Measurements from ENCODE around the gene ZNF608. TPM values are rescaled to one million over a fixed set of nuclear protein-coding genes. Genes with fewer than 3 reads are reported as not detected.

ZNF608 gene
- total RNA-seq, 1 experiment from 2014 or later, result 13.1 TPM

GRCh38 chr5:124764992-124765611 is 18.7 kb upstream of the ZNF608 start:
- Histone ChIP-seq H3K27ac (no peak overlapping the region), H3K4me1 (replicated peaks) (no peaks in the 10 kb centered on the region), H3K9me3 (replicated peaks) (no peaks in the 10 kb centered on the region), H3K36me3 (no peaks in the 10 kb centered on the region), H3K27me3 (replicated peaks) (no peaks in the 10 kb centered on the region), H3K4me3 (no peak overlapping the region)
- DNase-seq (ENCODE audit: low read depth in 1 of 2, low spot score in 2 of 2), result no peak

GRCh38 chr5:124764585-124764984 is 18.1 kb upstream of the ZNF608 start:
- no peaks in the 10 kb centered on the region for H3K9me3 ChIP-seq (replicated peaks)
- H3K36me3 ChIP-seq, result no peaks in the 10 kb centered on the region
- no peak for DNase-seq (ENCODE audit: low read depth in 1 of 2, low spot score in 2 of 2)
- no peak overlapping the region for H3K4me3 ChIP-seq
- no peaks in the 10 kb centered on the region for H3K4me1 ChIP-seq (replicated peaks)
- H3K27ac ChIP-seq, result no peak overlapping the region
- H3K27me3 ChIP-seq (replicated peaks), result no peaks in the 10 kb centered on the region

GRCh38 chr5:124761010-124761409 is 14.6 kb upstream of the ZNF608 start:
- Histone ChIP-seq H3K27me3 (replicated peaks) (no peaks in the 10 kb centered on the region), H3K9me3 (replicated peaks) (no peaks in the 10 kb centered on the region), H3K4me1 (replicated peaks) (no peaks in the 10 kb centered on the region), H3K27ac (no peak overlapping the region), H3K4me3 (no peak overlapping the region), H3K36me3 (no peaks in the 10 kb centered on the region)
- DNase-seq (ENCODE audit: low read depth in 1 of 2, low spot score in 2 of 2), result no peak

DNA sequence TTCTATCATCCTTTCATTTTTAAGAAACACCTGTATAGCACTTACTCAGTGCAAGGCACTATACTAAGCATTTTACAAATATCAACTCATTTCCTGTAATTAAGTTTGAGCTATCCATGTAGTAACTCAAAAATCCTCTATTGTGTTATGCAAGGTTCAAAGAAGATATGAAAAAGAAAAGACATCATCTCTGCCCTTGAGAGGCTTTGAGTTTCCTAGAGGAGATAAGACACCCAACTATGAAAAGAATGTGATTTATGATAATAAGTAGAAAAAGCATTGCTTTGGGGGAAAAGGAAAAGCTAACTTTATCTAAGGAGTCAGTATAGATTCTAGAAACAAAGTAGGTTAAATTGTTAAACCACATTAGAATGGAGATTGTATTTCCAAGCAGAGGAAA is 14.2 kb upstream of the ZNF608 start:
- Histone ChIP-seq H3K4me3 (no peak overlapping the region), H3K9me3 (replicated peaks) (no peaks in the 10 kb centered on the region), H3K27me3 (replicated peaks) (no peaks in the 10 kb centered on the region), H3K27ac (no peak overlapping the region), H3K36me3 (no peaks in the 10 kb centered on the region), H3K4me1 (replicated peaks) (0 out of 2 replicates have a peak, but pooled peaks cover 3% of the 10 kb centered on the region)
- DNase-seq (ENCODE audit: low read depth in 1 of 2, low spot score in 2 of 2), result no peak

DNA sequence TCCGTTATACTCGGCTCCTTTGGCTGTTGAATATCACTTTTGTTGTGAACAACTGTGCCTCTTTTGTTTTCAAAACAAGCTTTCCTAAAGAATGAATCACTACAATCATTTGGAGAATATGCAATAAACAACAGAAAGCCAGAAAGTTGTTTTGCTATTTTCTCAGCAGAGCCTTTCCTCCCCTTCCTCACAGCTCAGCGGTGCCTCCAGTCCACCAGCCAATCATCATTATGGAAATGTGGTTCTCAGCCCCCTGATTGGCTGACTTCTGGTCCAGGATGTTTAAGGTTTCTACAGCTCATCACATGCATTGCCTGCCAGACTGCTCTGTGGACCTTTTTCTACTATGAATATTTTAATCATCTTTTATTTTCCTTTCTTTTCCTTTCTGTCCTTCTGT is 9.1 kb upstream of the ZNF608 start:
- H3K27ac ChIP-seq, result no peak overlapping the region
- 0 out of 2 replicates have a peak, but pooled peaks cover 7% of the 10 kb centered on the region for H3K4me1 ChIP-seq (replicated peaks)
- DNase-seq (ENCODE audit: low read depth in 1 of 2, low spot score in 2 of 2), result peak; percentile 69 to 78
- H3K4me3 ChIP-seq, result no peak overlapping the region
- H3K9me3 ChIP-seq (replicated peaks), result no peaks in the 10 kb centered on the region
- H3K36me3 ChIP-seq, result no peaks in the 10 kb centered on the region
- no peaks in the 10 kb centered on the region for H3K27me3 ChIP-seq (replicated peaks)

DNA sequence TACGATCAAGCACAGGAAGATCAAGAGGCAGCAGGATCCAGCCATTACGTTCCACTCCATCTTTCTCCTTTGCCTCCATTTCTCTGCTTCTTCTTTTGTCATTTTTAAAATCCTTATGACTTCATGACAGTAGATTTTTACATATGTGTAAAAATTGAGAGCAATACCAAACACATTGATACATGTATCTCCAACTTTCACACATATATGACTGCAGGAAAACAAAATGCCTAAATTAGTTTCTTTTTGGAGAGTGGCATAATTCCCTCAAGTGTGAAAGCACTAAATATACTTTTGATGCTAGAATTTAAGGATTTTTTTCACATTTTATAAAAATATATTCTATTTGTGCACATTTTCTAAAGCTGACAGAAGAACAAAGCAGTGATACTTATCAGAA is 8.6 kb upstream of the ZNF608 start:
- DNase-seq (ENCODE audit: low read depth in 1 of 2, low spot score in 2 of 2), result no peak
- Histone ChIP-seq H3K27me3 (replicated peaks) (no peaks in the 10 kb centered on the region), H3K9me3 (replicated peaks) (no peaks in the 10 kb centered on the region), H3K27ac (no peak overlapping the region), H3K4me1 (replicated peaks) (0 out of 2 replicates have a peak, but pooled peaks cover 7% of the 10 kb centered on the region), H3K4me3 (no peak overlapping the region), H3K36me3 (no peaks in the 10 kb centered on the region)

GRCh38 chr5:124754206-124754927 is 7.9 kb upstream of the ZNF608 start:
- Histone ChIP-seq H3K4me1 (replicated peaks) (peaks cover 12% of the 10 kb centered on the region), H3K9me3 (replicated peaks) (no peaks in the 10 kb centered on the region), H3K27ac (no peak overlapping the region), H3K4me3 (no peak overlapping the region), H3K36me3 (no peaks in the 10 kb centered on the region), H3K27me3 (replicated peaks) (no peaks in the 10 kb centered on the region)
- no peak for DNase-seq (ENCODE audit: low read depth in 1 of 2, low spot score in 2 of 2)

DNA sequence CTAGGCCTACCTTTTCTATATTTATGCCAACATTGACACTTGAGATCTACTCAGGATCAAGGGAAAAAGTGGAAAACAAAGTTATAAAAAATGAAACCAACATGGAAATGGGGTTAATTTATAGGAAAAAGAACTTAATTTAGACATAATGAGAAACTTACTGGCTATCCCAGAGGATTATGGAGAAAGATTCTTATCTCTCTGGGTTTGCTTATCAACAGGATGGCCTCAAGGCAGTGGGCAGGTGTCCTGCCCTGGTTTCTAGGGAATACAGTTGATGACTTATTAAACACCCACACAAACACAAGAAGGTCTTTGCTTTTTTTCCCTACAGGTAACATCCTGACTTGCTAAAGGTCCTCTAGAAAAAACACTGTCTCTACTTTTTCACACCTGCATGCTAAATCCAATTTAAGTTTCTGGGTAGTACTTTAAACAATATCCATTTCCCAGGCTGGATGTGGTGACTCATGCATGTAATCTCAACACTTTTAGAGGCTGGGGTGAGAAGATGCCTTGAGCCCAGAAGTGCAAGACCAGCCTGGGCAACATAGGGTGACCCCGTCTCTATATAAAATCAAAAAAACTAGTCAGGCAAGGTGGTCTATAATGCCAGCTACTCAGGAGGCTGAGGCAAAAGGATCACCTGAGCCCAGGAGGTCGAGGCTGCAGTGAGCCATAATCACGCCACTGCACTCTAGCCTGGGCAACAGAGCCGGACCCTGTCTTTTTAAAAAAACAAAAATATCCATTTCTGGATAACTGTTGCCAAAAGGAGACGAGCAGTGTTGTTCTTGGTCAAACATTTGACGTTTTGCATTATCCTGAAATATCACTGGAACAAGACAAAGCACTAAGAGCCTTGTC is 6.6 kb upstream of the ZNF608 start:
- H3K36me3 ChIP-seq, result no peaks in the 10 kb centered on the region
- no peak for DNase-seq (ENCODE audit: low read depth in 1 of 2, low spot score in 2 of 2)
- no peak overlapping the region for H3K4me3 ChIP-seq
- H3K4me1 ChIP-seq (replicated peaks), result peaks cover 13% of the 10 kb centered on the region
- no peaks in the 10 kb centered on the region for H3K9me3 ChIP-seq (replicated peaks)
- H3K27me3 ChIP-seq (replicated peaks), result no peaks in the 10 kb centered on the region
- no peak overlapping the region for H3K27ac ChIP-seq

GRCh38 chr5:124751031-124751430 is 4.6 kb upstream of the ZNF608 start:
- Histone ChIP-seq H3K4me1 (replicated peaks) (peaks cover 13% of the 10 kb centered on the region), H3K4me3 (no peak overlapping the region), H3K27me3 (replicated peaks) (no peaks in the 10 kb centered on the region), H3K36me3 (no peaks in the 10 kb centered on the region), H3K9me3 (replicated peaks) (no peaks in the 10 kb centered on the region), H3K27ac (no peak overlapping the region)
- DNase-seq (ENCODE audit: low read depth in 1 of 2, low spot score in 2 of 2), result no peak

GRCh38 chr5:124748687-124749594 is 2.5 kb upstream of the ZNF608 start:
- Histone ChIP-seq H3K4me3 (peak overlapping the region; percentile 41), H3K27ac (peak overlapping the region; percentile 73), H3K9me3 (replicated peaks) (no peaks in the 10 kb centered on the region), H3K36me3 (no peaks in the 10 kb centered on the region), H3K27me3 (replicated peaks) (no peaks in the 10 kb centered on the region), H3K4me1 (replicated peaks) (peaks cover 22% of the 10 kb centered on the region)
- peak; percentile 84 to 90 for DNase-seq (ENCODE audit: low read depth in 1 of 2, low spot score in 2 of 2)

- Histone ChIP-seq H3K27me3 (replicated peaks) (no peaks in the 10 kb centered on the region), H3K27ac (peak overlapping the region; percentile 73), H3K4me1 (replicated peaks) (peaks cover 31% of the 10 kb centered on the region), H3K4me3 (peak overlapping the region; percentile 41), H3K36me3 (no peaks in the 10 kb centered on the region), H3K9me3 (replicated peaks) (no peaks in the 10 kb centered on the region)
- peak in 1 of 2 experiments; percentile 58 for DNase-seq (ENCODE audit: low read depth in 1 of 2, low spot score in 2 of 2)
These were observed 1.6 kb upstream of the ZNF608 start for GRCh38 chr5:124747791-124748686.

GRCh38 chr5:124746916-124747790 is 714 bp upstream of the ZNF608 start:
- H3K4me3 ChIP-seq, result peak overlapping the region; percentile 41
- no peaks in the 10 kb centered on the region for H3K9me3 ChIP-seq (replicated peaks)
- DNase-seq (ENCODE audit: low read depth in 1 of 2, low spot score in 2 of 2), result peak; percentile 71 to 81
- no peaks in the 10 kb centered on the region for H3K36me3 ChIP-seq
- H3K4me1 ChIP-seq (replicated peaks), result peaks cover 40% of the 10 kb centered on the region
- no peaks in the 10 kb centered on the region for H3K27me3 ChIP-seq (replicated peaks)
- peak overlapping the region; percentile 73 for H3K27ac ChIP-seq
